HG02981 (cell line): ENCODE results near the gene ADD1.

ENCODE experiments used
- ATAC-seq: cut with Tn5 transposase; IDR thresholded peaks from one replicate; pipeline ENCODE4 v1.9.1; 2021; ENCODE audit warnings: mild to moderate bottlenecking, moderate library complexity; ENCODE audit not compliant: unreplicated experiment

The ADD1 gene

DNA sequence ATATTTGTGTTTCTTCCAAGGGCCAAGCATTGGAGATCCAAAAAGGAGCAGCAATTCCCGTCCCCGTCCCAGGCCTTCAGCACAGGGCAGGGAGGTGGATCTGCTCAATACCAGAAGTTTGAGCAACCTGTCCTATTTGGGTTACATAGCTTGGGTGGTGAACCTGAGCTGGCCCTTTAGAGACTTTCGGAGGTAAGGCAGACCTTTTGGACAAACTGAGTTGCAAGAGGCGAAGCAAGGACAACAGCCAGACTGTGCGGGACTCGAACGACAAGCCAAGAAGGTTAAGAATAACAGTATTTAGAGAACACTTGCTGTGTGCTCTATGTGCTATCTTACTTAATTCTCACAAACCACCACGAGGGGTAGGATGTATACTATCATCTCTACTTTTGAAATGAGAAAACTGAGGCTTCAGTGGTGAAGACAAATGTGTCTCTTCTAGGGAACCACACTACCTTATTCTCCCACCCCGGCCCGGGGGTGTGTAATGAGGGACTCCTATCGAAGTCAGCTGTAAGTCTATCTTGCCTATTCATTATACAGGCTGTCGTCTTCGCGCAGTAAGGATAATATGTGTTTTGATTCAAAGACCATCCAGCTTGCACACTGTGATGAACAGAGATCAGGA is 118.3 kb downstream of the ADD1 start:
- ATAC-seq = no peak

DNA sequence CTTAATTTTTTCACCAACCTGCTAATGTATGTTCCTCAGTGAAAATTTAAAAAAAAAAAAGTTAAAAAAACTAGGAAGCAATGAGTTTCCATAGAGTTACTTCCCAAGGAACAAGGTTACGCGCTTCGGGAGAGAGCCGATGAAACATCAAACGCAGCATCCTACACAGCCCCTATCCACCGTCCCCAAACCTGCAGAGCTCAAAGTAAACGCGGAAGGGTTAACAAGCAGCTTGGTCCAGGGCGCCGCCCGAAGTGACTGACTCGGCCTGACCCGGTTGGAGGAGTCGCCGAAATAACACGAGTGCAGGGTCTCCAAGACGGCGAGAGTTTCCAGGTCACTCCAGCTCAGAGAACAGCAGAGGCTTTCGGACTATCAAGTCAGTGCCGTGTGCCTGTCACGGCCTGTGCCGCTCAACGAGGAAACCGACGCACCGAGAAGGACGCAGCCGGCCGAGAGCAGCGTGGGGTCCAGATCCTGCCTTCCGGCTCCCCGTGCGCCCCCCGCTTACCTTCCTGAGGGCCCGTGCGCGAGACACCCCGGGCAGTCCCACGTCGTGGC is 119.0 kb downstream of the ADD1 start:
- ATAC-seq = peak; percentile 22

DNA sequence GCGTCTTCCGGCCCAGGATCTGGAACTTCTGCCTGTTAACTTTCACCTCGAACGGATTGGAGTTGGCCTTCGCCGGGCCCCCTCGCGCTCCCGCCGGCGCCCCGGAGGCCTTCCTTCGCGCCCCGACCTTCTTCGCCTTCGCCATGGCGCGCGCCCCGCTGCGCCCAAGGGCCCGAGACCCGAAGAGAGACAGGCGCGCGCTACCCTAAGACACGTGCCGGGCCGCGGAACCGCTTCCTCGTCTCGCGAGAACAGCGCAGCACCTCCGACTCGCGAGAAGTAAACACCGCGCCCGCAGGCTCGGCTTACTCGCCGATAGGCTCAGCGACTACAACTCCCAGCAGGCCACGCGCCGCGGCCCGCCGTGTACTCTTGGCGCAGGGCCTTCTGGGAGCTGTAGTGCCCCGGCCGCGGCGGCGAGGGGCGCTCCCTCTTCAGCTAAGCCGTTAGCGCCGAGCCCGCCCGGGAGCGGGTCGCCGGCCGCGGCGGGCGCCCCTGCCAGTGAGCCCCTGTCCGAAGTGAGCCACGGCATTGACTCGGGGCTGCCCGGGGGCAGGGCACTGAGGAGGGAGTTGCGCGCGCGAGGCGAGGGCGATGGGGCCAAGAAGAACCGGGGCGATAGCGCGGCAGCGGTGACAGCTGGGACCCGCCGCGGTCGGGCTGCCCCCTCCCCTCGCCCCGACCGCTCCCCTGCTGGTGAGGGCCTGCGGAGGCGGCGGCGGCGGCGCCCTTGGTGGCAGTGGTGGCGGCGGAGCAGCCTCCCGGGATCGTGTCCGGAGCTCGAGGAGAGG is 119.7 kb downstream of the ADD1 start, which contains the start of the genes GRK4 and NOP14:
GRK4 (plus strand) TSS at position 397 of the 791 bp plus-strand sequence. CDS start 500 bp downstream, outside the sequence.
NOP14 (minus strand) TSS at position 232 of the 791 bp plus-strand sequence; CDS start at position 145, 87 bp downstream.
- peak; percentile 90 for ATAC-seq

DNA sequence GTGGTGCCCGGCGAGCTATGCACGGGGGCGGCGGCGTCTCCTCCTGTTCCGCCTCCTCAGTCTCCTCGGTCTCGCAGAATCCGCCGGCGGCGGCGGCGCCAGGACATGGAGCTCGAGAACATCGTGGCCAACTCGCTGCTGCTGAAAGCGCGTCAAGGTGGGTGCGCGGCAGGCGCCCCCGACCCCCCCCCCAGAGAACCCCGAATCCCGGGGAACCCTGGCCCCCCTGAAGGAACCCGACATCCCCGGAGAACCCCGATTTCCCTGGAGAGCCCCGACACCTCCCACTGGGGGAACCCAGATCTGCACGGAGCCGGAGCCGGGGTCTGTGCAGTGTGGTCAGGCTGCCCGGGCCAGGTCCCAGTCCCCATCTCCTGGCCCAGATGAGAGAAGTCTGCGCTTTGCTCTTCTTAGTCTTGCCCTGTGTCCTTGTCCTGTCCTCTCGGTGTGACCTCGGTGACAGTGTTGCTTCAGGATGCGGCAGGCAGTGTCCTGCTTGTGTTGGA is 120.4 kb downstream of the ADD1 start:
- peak; percentile 22 for ATAC-seq

DNA sequence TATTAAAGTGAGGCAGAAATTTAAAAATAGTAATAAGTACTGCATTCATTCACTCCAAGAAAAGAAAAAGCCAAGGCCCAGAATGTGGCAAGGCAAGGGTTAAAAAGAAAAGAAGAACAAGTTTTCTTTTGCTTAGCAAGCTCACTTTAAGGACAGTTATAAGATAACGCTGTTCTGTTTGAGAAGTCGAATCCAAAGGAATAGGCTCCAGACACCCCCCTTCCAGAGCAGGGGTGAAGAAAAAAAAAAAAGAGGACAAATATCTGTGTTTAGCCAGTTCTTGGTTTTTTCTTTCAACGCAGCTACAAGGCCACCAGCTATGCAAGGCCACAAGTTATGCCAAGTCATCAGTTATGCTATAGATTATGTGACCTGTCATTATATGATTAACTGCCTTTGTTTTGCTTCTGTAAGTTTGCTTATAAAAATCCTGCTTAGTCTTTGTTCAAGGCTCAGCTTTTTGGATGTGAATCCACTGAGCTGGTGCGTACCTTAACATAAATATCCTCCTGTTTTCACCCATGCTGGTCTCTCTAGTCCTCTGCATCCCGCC is 121.1 kb downstream of the ADD1 start:
- ATAC-seq = no peak

DNA sequence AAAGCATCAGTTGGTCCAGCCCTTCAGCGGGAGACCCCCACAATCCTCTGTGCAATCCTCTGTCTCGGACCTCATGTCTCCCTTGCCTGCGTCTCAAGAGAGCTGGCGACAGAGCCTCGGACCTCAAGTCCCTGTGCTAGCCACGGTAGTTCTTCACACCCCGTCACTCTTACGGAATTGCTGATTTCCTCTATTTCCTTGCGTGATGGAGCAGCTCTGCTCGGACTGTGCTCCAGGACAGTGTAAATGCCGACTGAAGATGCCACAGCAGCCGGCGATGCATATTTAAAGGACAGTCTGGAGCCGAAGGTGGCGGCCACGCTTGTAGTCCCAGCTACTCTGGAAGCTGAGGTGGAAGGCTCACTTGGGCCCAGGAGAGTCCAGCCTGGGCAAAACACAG is 121.6 kb downstream of the ADD1 start:
- no peak for ATAC-seq

DNA sequence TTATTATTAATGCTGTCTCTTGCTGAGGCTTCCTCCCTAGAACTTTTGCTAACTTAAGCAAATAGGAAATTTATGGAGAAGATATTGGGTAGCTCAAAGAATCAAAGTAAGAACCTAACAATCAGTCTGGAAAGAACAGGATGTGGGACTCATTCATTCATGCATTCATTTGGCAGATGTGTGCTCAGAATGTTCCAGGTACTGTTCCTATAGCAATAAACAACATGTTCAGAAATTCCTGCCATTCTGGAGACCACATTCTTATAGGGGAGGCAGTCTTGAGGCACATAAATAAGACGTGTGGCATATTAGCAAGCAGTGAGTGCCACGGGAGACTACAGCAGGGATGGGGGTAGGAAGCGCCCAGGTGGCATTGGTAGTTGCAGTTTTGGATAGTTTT is 124.7 kb downstream of the ADD1 start:
- no peak for ATAC-seq

DNA sequence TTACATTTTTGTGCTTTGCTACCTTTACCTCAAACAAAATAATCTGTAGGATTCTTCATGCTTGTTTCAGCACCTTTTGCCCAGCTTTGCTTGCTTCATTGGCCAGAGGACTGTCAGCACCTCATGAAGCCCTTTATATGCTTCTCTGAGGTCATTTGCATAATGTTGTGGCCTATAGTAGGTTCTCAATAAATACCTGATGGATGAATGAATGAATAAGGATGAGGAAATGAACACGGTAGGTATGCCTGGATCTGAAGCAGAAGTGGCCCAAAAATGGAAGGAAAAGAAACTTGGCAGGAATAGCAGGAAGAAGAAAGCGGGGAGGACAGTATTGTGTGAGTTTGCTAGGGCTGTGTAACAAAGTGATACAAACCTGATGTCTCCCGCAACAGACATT is 127.6 kb downstream of the ADD1 start:
- ATAC-seq = no peak

DNA sequence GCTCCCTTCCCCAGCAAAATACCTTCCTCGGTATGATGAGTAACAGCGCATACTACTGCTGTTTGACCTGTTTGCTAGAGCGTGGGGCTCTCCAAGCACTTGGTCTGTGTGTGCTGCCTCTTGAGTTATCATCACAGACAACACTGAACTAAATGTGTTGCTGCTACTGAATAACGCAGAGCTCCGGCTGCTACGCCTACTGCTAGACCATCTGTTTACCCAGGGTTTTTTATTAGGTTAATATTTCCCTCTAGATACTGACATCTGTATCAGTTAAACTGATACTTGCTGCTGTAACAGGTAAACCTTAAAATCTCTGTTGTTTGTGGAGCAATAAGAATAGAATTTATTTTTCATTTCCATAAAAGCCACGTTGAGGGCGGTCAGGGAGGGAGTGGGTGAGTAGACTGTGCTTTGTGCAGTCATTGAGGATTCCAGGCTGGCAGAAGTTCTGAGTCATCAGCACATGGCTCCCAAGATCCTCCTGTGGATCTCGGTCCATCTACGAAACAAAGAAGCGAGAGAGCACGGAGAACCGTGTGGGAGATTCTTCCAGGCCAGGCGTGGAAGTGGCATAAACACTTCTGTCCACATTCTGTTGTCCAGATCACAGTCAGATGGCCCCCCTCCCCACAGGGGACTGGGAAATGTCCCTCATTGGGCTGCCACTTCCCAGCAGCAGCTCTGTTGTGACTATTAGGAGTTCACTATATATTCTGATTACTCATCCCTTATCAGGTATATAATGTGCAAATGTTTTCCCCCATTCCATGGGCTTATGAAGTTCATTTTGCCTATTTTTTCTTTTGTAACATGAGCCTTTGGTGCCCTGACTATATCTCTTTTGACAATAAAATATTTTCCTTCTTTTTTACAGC is 133.8 kb downstream of the ADD1 start:
- no peak for ATAC-seq
